HG02884 (cell line): ENCODE data around the gene RIOK1.

Experiments
- ATAC-seq: cut with Tn5 transposase; IDR thresholded peaks from one replicate; pipeline ENCODE4 v1.9.1; 2021; ENCODE audit warnings: mild to moderate bottlenecking, moderate library complexity; ENCODE audit not compliant: unreplicated experiment

Gene RIOK1

GRCh38 chr6:7406743-7407142 is 17.1 kb downstream of the RIOK1 start:
- ATAC-seq = no peak

DNA sequence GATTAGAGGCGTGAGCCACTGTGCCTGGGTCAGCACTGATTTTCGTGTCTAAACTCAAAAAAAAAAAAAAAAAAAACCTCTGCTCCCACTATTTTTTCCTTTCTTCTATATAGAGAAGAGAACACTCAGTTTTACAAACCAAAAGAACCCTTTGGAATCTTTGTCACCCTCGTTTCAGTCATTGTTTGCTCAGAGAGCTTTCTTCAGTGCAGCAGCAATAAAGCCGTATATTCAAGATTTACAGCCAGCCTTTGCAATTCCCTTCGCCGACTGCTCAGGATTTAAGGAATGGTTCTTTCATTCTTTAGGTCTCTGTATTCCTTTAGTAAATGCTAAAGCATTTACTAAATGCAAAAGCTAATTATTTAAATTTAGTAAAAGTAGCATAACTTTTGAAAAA is 20.1 kb downstream of the RIOK1 start:
- no peak for ATAC-seq

GRCh38 chr6:7410851-7411250 is 21.2 kb downstream of the RIOK1 start:
- ATAC-seq = no peak

DNA sequence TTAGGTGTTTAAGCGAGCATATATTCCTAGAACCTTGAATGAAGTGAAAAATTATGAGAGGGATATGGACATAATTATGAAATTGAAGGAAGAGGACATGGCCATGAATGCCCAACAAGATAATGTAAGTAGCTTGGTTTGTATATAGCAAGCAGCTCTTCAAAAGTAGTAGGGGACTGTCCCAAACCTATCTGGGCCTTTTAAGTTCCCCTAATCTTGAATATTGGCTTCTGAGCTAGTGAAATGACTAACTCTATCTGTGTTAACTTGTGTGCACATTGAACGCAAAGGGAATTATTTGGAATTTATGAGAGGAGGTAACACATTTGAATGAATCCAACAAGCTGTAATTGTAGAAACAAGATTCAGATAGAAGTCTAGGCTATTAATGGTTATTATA is 21.7 kb downstream of the RIOK1 start:
- ATAC-seq = no peak

DNA sequence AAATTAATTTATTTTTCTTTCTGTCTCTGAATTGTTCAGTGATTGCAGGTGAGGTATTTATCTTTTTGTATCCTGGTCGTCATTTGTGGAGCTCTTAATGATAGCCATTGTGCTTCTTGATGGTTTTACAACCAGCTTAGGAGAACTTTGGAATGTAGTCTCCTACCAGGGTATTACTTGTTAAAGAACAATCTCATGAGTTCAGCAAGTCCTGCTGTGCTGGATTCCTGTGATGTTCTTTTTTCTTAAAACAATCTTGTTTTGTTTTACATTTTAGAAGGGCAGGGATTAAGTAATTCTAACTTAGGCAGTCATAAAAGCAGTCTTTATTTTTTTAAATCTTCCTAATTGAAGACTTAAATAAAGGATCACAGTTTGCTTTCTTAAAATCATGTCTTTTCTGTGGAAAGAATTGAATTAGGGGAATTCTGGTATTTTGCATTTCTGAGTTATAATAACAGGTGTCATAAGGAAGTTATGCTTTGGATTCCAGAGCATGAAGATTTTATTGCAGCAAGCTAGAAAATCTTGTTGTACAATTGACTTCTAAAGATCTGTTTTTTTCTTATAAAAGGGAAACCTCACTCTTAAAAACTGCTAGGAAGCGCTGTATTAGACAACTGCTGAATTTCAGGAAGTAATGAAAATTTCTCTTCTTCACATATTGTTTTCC is 23.7 kb downstream of the RIOK1 start:
- ATAC-seq = no peak

- no peak for ATAC-seq
Measured at GRCh38 chr6:7414811-7415210, 25.2 kb downstream of the RIOK1 start.

GRCh38 chr6:7417684-7418083 is 28.1 kb downstream of the RIOK1 start:
- no peak for ATAC-seq

GRCh38 chr6:7418238-7418905 is 28.8 kb downstream of the RIOK1 start:
- no peak for ATAC-seq

- ATAC-seq = no peak
Measured at GRCh38 chr6:7419065-7419464, 29.5 kb downstream of the RIOK1 start.

GRCh38 chr6:7421066-7421465 is 31.5 kb downstream of the RIOK1 start:
- no peak for ATAC-seq

GRCh38 chr6:7424058-7424457 is 34.5 kb downstream of the RIOK1 start:
- ATAC-seq = no peak

DNA sequence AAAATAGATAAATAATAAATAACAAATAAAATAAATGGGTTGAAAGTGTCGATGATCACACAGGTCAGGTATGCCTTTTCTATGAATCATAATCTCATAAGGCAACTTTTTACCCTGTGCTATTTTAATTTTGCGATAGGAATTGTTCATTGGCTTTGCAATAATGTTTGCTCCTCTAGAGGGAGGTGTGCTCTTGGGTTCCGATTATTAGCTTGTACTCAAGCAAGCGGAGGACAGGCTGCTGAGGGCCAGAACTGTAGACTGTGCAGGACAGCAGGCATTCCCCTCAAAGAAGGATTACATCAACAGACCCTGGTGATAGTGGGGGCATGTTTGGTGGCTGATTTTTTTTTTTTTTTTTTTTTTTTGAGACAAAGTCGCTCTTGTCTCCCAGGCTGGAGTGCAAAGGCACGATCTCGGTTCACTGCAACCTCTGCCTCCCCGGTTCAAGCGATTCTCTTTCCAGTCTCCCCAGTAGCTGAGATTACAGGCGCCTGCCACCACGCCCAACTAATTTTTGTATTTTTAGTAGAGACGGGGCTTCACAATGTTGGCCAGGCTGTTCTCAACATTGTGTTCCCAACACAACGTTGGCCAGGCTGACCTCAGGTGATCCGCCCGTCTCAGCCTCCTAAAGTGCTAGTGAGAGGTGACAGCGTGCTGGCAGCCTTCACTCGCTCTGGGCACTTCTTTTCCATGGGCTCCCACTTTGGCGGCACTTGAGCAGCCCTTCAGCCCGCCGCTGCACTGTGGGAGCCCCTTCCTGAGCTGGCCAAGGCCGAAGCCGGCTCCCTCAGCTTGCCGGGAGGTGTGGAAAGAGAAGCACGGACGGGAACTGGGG is 35.6 kb downstream of the RIOK1 start:
- no peak for ATAC-seq

DNA sequence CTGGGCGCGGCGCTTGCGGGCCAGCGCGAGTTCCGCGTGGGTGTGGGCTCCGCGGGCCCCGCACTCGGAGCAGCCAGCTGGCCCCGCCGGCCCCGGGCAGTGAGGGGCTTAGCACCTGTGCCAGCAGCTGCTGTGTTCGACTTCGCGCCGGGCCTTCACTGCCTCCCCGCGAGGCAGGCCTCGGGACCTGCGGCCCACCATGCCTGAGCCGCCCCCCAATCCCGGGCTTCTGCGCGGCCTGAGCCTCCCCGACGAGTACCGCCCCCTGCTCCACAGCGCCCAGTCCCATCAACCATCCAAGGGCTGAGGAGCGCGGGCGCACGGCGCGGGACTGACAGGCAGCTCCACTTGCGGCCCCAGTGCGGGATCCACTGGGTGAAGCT is 36.2 kb downstream of the RIOK1 start:
- no peak for ATAC-seq

DNA sequence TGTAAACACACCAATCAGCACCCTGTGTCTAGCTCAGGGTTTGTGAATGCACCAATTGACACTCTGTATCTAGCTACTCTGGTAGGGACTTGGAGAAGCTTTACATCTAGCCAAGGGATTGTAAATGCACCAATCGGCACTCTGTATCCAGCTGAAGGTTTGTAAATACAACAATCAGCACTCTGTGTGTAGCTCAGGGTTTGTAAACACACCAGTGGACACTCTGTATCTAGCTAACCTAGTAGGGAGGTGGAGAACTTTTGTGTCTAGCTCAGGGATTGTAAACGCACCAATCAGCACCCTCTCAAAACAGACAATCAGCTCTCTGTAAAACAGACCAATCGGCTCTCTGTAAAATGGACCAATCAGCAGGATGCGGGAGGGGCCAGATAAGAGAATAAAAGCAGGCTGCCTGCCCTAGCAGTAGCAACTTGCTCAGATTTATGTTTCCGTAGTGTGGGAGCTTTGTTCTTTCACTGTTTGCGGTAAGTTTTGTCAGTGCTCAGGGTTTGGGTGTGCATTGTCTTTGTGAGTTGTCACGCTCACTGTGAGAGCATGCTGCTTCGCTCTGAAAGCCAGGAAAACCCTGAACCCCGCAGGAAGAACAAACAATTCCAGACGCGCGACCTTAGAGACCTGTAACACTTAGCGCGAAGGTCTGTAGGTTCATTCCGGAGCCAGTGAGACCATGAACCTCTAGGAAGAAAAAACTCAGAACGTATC is 37.0 kb downstream of the RIOK1 start:
- no peak for ATAC-seq

GRCh38 chr6:7431313-7431673 is 41.7 kb downstream of the RIOK1 start:
- ATAC-seq = no peak

DNA sequence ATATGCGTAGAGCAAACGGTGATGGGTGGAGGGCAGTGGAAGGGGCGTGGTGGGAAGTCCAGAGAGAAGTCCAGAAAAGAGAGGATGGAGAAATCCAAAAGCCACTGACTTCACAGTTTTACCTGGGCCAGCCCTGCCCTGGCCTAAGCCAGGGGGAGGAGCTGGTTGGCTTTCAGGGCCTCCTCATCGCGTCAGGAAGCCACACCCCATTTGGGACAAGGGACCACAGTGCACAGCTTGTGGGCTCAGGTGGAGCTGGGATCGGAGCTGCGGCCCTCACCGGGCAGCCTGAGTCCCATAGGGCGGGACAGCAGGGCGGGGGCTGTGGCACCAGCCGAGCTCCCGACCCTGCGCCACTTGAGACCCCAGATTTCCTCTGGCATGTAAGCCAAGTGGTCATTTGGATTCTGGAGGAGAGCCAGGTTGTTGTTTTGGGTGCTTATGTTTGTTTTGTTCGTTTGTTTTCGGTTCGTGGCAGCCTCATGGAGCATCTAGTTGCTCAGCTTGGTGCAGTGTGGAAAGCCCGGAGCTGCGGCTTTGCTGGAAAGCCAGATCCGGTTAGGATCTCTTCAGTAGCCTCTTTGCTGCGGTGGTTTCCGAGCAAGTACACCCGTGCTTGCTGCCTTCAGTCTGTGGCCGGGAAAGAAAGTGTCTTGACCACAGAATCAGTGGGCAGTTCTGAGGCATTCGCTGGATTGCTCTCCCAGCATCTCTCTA is 42.2 kb downstream of the RIOK1 start:
- ATAC-seq = no peak

GRCh38 chr6:7432391-7433120 is 42.9 kb downstream of the RIOK1 start:
- ATAC-seq = no peak

- no peak for ATAC-seq
Measured at GRCh38 chr6:7433121-7433617, 43.6 kb downstream of the RIOK1 start.

DNA sequence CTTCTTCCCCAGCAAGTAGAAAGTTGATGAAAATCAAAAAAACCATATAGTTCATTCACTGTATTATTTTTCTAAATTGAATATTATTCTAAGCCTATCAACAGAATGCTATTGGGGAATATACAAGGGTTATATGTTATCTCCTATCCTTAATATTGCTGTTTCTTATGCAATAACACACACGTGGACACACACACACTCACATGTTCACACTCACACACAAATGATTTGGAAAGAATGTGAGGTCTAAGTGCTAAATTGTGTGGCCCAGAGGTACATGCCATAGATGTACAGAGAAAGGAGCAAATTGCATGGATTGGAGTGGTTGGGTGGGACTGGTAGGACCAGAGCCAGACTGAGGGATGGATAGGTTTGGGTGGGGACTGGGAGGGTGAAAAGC is 45.1 kb downstream of the RIOK1 start:
- ATAC-seq = no peak

DNA sequence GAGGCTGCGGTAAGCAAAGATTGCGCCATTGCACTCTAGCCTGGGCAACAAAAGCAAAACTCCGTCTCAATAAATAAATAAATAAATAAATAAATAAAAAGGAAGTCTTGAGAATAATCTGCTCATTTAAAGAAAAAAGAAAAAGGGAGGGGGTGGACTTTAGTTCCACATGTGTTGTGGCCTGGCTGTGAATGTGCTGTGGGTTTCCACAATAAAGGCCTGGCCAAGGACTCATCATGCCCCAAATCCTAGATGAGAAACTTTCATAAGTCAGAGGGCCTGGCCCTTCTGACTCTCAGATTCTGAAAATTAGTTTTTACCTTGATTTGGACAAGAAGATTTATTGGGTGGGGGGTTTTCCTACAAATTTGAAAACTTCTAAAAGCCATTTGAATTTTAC is 48.4 kb downstream of the RIOK1 start:
- no peak for ATAC-seq
